Measurements from ENCODE around the gene CENPX. TPM values are rescaled to one million over a fixed set of nuclear protein-coding genes. Genes with fewer than 3 reads are reported as not detected.
A peak's percentile ranks its signal among the peaks of the same experiment; 100 is the strongest.

CENPX gene
- total and polyA plus RNA-seq, 8 donors, result 14.0 to 62.4 (median 19.8) TPM

GRCh38 chr17:82055023-82055964 is 32.6 kb upstream of the CENPX start:
- 88 to 89% methylated on average over 26 of the region's 26 CpGs for WGBS, 2 donors
- H3K36me3 ChIP-seq, result peaks cover 0 to 32% (median 8%) of the 10 kb centered on the region in 3 donors
- no peak for TF ChIP-seq CTCF (IDR thresholded peaks at IDR 0.05)
- H3K27ac ChIP-seq, result no peak overlapping the region
- intact Hi-C loops (cut with DNase I), result no loop called here
- peaks cover 0 to 11% (median 0%) of the 10 kb centered on the region in 3 donors for H3K4me1 ChIP-seq
- peak in 2 of 6 donors; percentile 15 to 26 for DNase-seq
- no peak overlapping the region for H3K4me3 ChIP-seq
- no peaks in the 10 kb centered on the region for H3K9me3 ChIP-seq
- no peaks in the 10 kb centered on the region for H3K27me3 ChIP-seq
- no peak for FAIRE-seq
- no peak for ATAC-seq

GRCh38 chr17:82054351-82055022 is 31.8 kb upstream of the CENPX start:
- H3K27ac ChIP-seq, result no peak overlapping the region
- no peaks in the 10 kb centered on the region for H3K9me3 ChIP-seq
- H3K4me3 ChIP-seq, result no peak overlapping the region
- DNase-seq (peak in 4 of 6 donors; percentile 5 to 62 (median 26)), ATAC-seq (no peak), FAIRE-seq (no peak)
- peaks cover 0 to 26% (median 8%) of the 10 kb centered on the region in 3 donors for H3K36me3 ChIP-seq
- WGBS, 2 donors, result 86 to 88% methylated on average over 34 to 38 of the region's 38 CpGs
- peaks cover 0 to 11% (median 0%) of the 10 kb centered on the region in 3 donors for H3K4me1 ChIP-seq
- intact Hi-C loops (cut with DNase I), result no loop called here
- H3K27me3 ChIP-seq, result no peaks in the 10 kb centered on the region
- TF ChIP-seq CTCF (IDR thresholded peaks at IDR 0.05), result no peak

DNA sequence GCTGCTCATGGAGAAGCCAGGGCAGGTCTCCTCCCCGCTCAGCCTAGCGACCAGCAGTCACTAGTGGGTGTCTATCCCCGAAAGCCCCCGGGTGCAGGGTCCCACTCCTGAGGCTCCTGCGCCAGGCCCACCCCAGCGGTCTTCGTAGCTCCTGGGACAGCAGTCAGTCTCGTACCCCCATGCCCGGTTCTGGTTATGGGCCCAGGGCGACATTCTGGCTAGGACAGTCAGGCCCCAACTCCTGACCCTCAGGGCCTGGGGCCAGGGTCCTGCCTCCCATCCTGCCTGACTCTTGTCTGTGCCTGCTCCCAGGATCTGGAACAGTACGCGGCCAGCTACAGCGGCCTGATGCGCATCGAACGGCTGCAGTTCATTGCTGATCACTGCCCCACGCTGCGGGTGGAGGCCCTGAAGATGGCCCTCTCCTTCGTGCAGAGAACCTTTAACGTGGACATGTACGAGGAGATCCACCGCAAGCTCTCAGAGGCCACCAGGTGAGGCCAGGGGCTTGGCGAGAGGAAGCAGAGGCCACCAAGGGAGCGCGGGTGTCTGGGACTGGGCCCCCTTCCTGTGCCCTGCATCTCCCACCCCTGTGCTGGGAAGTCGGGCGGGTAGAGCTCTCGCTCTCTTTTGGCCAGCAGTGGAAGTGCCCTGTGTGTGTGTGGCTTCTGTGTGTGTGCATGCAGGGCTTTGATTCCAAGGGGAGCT is 31.0 kb upstream of the CENPX start:
- ATAC-seq, result no peak
- Histone ChIP-seq H3K4me1 (peaks cover 0 to 11% (median 0%) of the 10 kb centered on the region in 3 donors), H3K9me3 (no peaks in the 10 kb centered on the region), H3K36me3 (peaks cover 0 to 24% (median 8%) of the 10 kb centered on the region in 3 donors), H3K27ac (no peak overlapping the region), H3K4me3 (no peak overlapping the region), H3K27me3 (no peaks in the 10 kb centered on the region)
- DNase-seq, result peak in 3 of 6 donors; percentile 16 to 77 (median 34)
- intact Hi-C loops (cut with DNase I), result no loop called here
- WGBS, 2 donors, result 92 to 94% methylated on average over 26 to 28 of the region's 28 CpGs
- FAIRE-seq, result no peak
- TF ChIP-seq CTCF (IDR thresholded peaks at IDR 0.05), result no peak

DNA sequence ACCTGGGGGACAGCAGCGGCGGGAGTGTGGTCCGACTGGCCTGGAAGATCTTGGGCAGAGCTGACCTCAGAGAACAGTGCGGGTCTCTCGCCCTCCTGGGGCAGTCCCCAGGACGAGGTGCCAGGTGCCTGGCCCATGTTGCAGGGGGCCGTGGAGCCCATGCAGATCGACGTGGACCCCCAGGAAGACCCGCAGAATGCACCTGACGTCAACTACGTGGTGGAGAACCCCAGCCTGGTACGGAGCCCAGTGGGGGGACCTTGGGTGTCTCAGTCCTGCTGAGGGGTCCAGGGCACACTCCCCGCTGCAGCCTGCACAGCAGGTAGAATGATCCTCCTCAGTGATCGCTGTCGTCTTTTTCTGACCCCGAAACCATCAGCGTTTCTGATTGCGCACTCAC is 30.5 kb upstream of the CENPX start:
- Histone ChIP-seq H3K4me3 (peak overlapping the region in 2 of 4 donors; percentile 68 to 92), H3K9me3 (no peaks in the 10 kb centered on the region), H3K36me3 (peaks cover 0 to 20% (median 8%) of the 10 kb centered on the region in 3 donors), H3K4me1 (peaks cover 0 to 11% (median 0%) of the 10 kb centered on the region in 3 donors), H3K27me3 (no peaks in the 10 kb centered on the region), H3K27ac (no peak overlapping the region)
- ATAC-seq, result no peak
- no peak for TF ChIP-seq CTCF (IDR thresholded peaks at IDR 0.05)
- no peak for FAIRE-seq
- intact Hi-C loops (cut with DNase I), result no loop called here
- 69 to 78% methylated on average over 17 to 19 of the region's 19 CpGs for WGBS, 2 donors
- DNase-seq, result peak in 3 of 6 donors; percentile 22 to 57 (median 27)
